Fibroblast of lung (primary cell): ENCODE results near the gene PEX11B. TPM values are rescaled to one million over a fixed set of nuclear protein-coding genes. Genes with fewer than 3 reads are reported as not detected.

Experiments used
- DNase-seq, 2 donors: peaks; one replicate each; pipeline versions ENCODE4 v3.0.0 to v3.0.0-alpha.2; 2010; ENCODE audit warnings: low read depth in 2 of 2
- H2AFZ ChIP-seq: 2 replicates; pipeline ENCODE4 v1.5.1; 2012; ENCODE audit warnings: low read length, control low read depth, inconsistent platforms
- H3K27ac ChIP-seq: 2 replicates; pipeline ENCODE4 v1.5.1; 2011; ENCODE audit warnings: low read length, control low read depth; ENCODE audit not compliant: insufficient read depth
- H3K27me3 ChIP-seq: 2 replicates; pipeline ENCODE4 v1.5.1; 2011; ENCODE audit warnings: mild to moderate bottlenecking, low read length; ENCODE audit not compliant: control insufficient read depth, insufficient read depth
- H3K36me3 ChIP-seq: 2 replicates; pipeline ENCODE4 v1.5.1; 2011; ENCODE audit warnings: low read length; ENCODE audit not compliant: control insufficient read depth, insufficient read depth
- H3K4me1 ChIP-seq: 2 replicates; pipeline ENCODE4 v1.5.1; 2011; ENCODE audit warnings: low read length; ENCODE audit not compliant: control insufficient read depth, insufficient read depth; ENCODE audit errors: extremely low read depth
- H3K4me2 ChIP-seq: 2 replicates; pipeline ENCODE4 v1.5.1; 2011; ENCODE audit warnings: low read length, control low read depth; ENCODE audit not compliant: insufficient read depth; ENCODE audit errors: extremely low read depth
- H3K4me3 ChIP-seq, 4 experiments: fragments of 200-600 bp in 1 of 4; sonication (generic) in 1 of 4; replicated peaks in 1 of 4; 2 replicates each; pipeline ENCODE4 v1.5.1; 2011 to 2016; ENCODE audit warnings: low read length in 4 of 4, low read depth in 3 of 4, mild to moderate bottlenecking in 3 of 4, control low read depth in 2 of 4, inconsistent platforms in 1 of 4, mixed read lengths in 1 of 4; ENCODE audit not compliant: insufficient read depth in 1 of 4; ENCODE audit errors: control extremely low read depth in 1 of 4
- H3K79me2 ChIP-seq: 2 replicates; pipeline ENCODE4 v1.5.1; 2012; ENCODE audit warnings: mild to moderate bottlenecking, low read length, inconsistent platforms; ENCODE audit not compliant: control insufficient read depth, insufficient read depth
- H3K9ac ChIP-seq: 2 replicates; pipeline ENCODE4 v1.5.1; 2011; ENCODE audit warnings: mild to moderate bottlenecking, low read length, control low read depth; ENCODE audit not compliant: insufficient read depth
- H3K9me3 ChIP-seq: 2 replicates; pipeline ENCODE4 v1.5.1; 2012; ENCODE audit warnings: low read depth, low read length; ENCODE audit not compliant: control insufficient read depth, insufficient read depth
- H4K20me1 ChIP-seq: 2 replicates; pipeline ENCODE4 v1.5.1; 2011; ENCODE audit warnings: low read length; ENCODE audit not compliant: control insufficient read depth, insufficient read depth; ENCODE audit errors: extremely low read depth
- EZH2 ChIP-seq: IDR thresholded peaks from 2 replicates; pipeline ENCODE4 v1.5.1; 2012; ENCODE audit warnings: low read length, control low read depth, mild to moderate bottlenecking; ENCODE audit errors: missing control alignments
- polyA minus RNA-seq: library from RNA; depleted of rRNA, polyadenylated mRNA; stranded (reverse); fragments of >200 nt; gene quantifications from 2 replicates; pipeline ENCODE4 v1.2.3, GENCODE V29; 2011; ENCODE audit warnings: low replicate concordance
- polyA plus RNA-seq, 2 donors: library from polyadenylated mRNA; depleted of rRNA in 1 of 2; stranded (reverse) in 1 of 2; unstranded in 1 of 2; fragments of >200 nt; gene quantifications; 2 replicates each; pipeline ENCODE4 v1.2.1, GENCODE V29; 2011 to 2012; ENCODE audit warnings: missing spikeins in 1 of 2
- total RNA-seq: library from RNA; depleted of rRNA; stranded (reverse); fragments of >200 nt; gene quantifications from 2 replicates; pipeline ENCODE4 v1.2.1, GENCODE V29; 2014
- TF ChIP-seq, protein P1 (sequence below), 2 donors: IDR thresholded peaks in 1 of 2; conservative IDR thresholded peaks in 1 of 2; 1 replicate in 1 of 2; 2 replicates in 1 of 2; pipeline ENCODE4 v1.5.1; 2011 to 2012; ENCODE audit warnings: low read length in 2 of 2, control low read depth in 1 of 2, inconsistent platforms in 1 of 2, low read depth in 1 of 2, mild to moderate bottlenecking in 1 of 2

PEX11B gene, protein sequence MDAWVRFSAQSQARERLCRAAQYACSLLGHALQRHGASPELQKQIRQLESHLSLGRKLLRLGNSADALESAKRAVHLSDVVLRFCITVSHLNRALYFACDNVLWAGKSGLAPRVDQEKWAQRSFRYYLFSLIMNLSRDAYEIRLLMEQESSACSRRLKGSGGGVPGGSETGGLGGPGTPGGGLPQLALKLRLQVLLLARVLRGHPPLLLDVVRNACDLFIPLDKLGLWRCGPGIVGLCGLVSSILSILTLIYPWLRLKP
- total RNA-seq (21.1 and 28.2 TPM in 2 replicates), polyA plus RNA-seq (34.3 and 41.3 TPM in 2 replicates), polyA minus RNA-seq (23.1 and 26.0 TPM in 2 replicates)
- polyA plus RNA-seq (2012), result 24.9 and 34.6 TPM in 2 replicates

DNA sequence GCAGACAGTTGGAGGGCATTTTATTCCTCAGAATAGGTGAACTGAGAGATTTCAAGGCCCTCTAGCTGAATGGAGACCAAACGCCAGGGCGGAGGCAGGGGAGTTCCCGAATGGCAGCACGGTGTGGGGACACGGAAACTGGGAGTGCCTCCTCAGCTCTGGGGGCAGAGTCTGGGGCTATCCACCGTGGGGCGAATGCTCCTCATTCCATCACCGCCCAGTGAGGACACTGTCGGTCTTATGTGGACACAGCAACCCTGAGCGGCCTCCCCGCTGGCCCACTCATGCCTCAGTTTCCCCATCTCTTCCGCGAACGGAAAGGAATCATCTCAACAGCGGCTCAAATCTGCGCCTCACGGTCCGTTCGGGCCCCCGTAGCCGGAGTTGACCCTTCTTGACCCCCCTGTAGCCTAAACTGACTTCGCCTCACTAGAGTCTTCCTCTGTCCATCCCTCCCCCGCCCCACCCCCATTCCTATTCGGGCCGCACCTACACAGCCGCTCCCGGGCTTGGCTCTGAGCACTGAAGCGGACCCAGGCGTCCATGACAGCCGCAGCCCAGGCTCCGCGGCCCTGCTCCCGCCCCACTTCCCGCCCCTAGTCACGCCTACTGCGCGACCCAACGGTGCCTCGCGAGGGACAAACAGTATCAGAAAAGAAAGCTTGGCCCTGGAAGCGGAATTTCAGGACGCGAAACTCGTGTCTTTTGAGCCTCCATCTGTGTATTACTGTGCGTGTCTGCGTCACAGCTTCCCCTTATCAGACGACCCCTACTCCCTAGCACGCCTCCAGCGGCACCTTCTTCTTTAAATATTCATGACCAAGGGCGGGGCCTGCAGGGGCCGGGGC, at the start of gene PEX11B:
PEX11B (minus strand) TSS at position 574 of the 848 bp plus-strand sequence; CDS start at position 545, 29 bp downstream.
- peaks cover 4% of the 10 kb centered on the region for H3K4me1 ChIP-seq
- H3K4me2 ChIP-seq, result peak within 1 kb of the TSS; percentile 100
- H2AFZ ChIP-seq, result peak within 1 kb of the TSS; percentile 95
- H3K79me2 ChIP-seq, result peaks cover 9% of the 10 kb centered on the region
- H3K9me3 ChIP-seq, result no peaks in the 10 kb centered on the region
- peak within 1 kb of the TSS; percentile 84 for H3K9ac ChIP-seq
- no peak for TF ChIP-seq EZH2
- TF ChIP-seq, protein P1, sequence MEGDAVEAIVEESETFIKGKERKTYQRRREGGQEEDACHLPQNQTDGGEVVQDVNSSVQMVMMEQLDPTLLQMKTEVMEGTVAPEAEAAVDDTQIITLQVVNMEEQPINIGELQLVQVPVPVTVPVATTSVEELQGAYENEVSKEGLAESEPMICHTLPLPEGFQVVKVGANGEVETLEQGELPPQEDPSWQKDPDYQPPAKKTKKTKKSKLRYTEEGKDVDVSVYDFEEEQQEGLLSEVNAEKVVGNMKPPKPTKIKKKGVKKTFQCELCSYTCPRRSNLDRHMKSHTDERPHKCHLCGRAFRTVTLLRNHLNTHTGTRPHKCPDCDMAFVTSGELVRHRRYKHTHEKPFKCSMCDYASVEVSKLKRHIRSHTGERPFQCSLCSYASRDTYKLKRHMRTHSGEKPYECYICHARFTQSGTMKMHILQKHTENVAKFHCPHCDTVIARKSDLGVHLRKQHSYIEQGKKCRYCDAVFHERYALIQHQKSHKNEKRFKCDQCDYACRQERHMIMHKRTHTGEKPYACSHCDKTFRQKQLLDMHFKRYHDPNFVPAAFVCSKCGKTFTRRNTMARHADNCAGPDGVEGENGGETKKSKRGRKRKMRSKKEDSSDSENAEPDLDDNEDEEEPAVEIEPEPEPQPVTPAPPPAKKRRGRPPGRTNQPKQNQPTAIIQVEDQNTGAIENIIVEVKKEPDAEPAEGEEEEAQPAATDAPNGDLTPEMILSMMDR (conservative IDR thresholded peaks at IDR 0.05 in 1 of 2, IDR thresholded peaks at IDR 0.05 in 1 of 2; ENCODE audit: low read depth in 1 of 2, low read length in 2 of 2), result no peak
- peak within 1 kb of the TSS; percentile 89 to 96 (median 93) for H3K4me3 ChIP-seq
- peak within 1 kb of the TSS; percentile 94 for H3K27ac ChIP-seq
- DNase-seq, result peak; percentile 90
- H4K20me1 ChIP-seq, result no peaks in the 10 kb centered on the region
- peaks cover 6% of the 10 kb centered on the region for H3K36me3 ChIP-seq
- no peaks in the 10 kb centered on the region for H3K27me3 ChIP-seq

DNA sequence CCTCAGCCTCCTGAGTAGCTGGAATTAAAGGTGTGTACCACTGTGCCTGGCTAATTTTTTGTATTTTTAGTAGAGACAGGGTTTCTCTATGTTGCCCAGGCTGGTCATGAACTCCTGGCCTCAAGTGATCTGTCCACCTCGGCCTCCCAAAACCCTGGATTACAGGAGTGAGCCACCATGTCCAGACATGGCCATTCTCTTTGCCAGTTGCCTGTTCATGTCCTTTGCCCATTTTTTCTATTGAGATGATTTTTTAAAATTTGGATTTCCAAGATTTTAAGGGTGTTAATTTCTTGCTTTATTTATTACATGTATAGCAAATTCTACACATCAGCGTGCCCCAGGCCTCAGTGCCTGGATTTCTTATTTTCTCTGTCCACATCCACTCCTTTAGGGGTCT, 48.8 kb upstream of the PEX11B start:
- TF ChIP-seq, protein P1 (conservative IDR thresholded peaks at IDR 0.05 in 1 of 2, IDR thresholded peaks at IDR 0.05 in 1 of 2; ENCODE audit: low read depth in 1 of 2, low read length in 2 of 2), result no peak
- TF ChIP-seq EZH2, result no peak
- H4K20me1 ChIP-seq, result no peaks in the 10 kb centered on the region

DNA sequence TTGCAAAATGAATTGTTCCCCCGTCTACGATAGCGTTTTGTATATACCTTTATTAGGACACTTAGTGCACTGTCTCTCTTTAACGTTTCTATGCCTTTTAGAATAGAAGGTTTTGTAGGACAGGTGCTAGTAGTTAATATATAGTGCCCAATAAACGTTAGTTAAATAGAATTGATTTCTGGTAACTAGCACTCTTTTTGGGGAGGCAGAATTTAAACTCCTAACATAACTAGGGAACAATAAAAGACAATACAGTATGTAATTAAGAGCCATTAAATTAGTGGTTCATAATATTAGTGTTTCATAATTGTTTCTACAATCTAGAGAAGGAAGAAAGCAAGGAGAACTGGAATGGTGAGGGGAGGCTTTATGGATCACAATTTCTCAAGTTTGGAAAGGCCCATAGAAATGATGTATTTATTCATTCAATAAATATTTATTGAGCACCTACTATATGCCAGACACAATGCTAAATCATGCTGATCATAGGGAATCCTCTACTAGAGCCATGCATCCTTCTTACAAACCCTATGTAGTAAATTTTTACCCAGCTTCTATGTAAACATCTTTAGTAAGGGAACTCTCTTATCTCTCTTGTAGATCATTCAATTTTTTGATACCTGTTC, 46.7 kb upstream of the PEX11B start:
- TF ChIP-seq, protein P1 (conservative IDR thresholded peaks at IDR 0.05 in 1 of 2, IDR thresholded peaks at IDR 0.05 in 1 of 2; ENCODE audit: low read depth in 1 of 2, low read length in 2 of 2), result no peak
- no peak for TF ChIP-seq EZH2
- H3K9ac ChIP-seq, result no peak overlapping the region

More for the DNA sequence above, 48.8 kb upstream of the PEX11B start:
- no peak for DNase-seq
- Histone ChIP-seq H3K27ac (no peak overlapping the region), H3K36me3 (no peaks in the 10 kb centered on the region), H3K4me2 (no peak overlapping the region), H3K9me3 (no peaks in the 10 kb centered on the region), H3K4me3 (no peak overlapping the region), H3K4me1 (peaks cover 17% of the 10 kb centered on the region), H2AFZ (no peak overlapping the region), H3K27me3 (no peaks in the 10 kb centered on the region), H3K9ac (no peak overlapping the region), H3K79me2 (no peaks in the 10 kb centered on the region)

More for the DNA sequence above, 46.7 kb upstream of the PEX11B start:
- Histone ChIP-seq H3K4me1 (peaks cover 29% of the 10 kb centered on the region), H3K4me2 (peak overlapping the region; percentile 70), H3K79me2 (peaks cover 2% of the 10 kb centered on the region), H4K20me1 (no peaks in the 10 kb centered on the region), H3K4me3 (peak overlapping the region; percentile 65 to 92 (median 74)), H3K27ac (no peak overlapping the region), H3K27me3 (no peaks in the 10 kb centered on the region), H2AFZ (no peak overlapping the region), H3K36me3 (peaks cover 1% of the 10 kb centered on the region), H3K9me3 (no peaks in the 10 kb centered on the region)
- DNase-seq, result no peak
